HG03108 (cell line): ENCODE results near the gene LDLRAD4.

ENCODE experiments used
- ATAC-seq: cut with Tn5 transposase; IDR thresholded peaks from one replicate; pipeline ENCODE4 v1.9.1; 2021; ENCODE audit warnings: moderate library complexity; ENCODE audit not compliant: unreplicated experiment

The LDLRAD4 gene

GRCh38 chr18:13540477-13541182 is 322.1 kb downstream of the LDLRAD4 start:
- ATAC-seq = no peak

GRCh38 chr18:13541621-13542519 is 323.3 kb downstream of the LDLRAD4 start:
- ATAC-seq = no peak

GRCh38 chr18:13542520-13542847 is 323.9 kb downstream of the LDLRAD4 start:
- no peak for ATAC-seq

- no peak for ATAC-seq
Observed at GRCh38 chr18:13543144-13543543, 324.6 kb downstream of the LDLRAD4 start.

- no peak for ATAC-seq
Observed at GRCh38 chr18:13543811-13544732, 325.5 kb downstream of the LDLRAD4 start.

DNA sequence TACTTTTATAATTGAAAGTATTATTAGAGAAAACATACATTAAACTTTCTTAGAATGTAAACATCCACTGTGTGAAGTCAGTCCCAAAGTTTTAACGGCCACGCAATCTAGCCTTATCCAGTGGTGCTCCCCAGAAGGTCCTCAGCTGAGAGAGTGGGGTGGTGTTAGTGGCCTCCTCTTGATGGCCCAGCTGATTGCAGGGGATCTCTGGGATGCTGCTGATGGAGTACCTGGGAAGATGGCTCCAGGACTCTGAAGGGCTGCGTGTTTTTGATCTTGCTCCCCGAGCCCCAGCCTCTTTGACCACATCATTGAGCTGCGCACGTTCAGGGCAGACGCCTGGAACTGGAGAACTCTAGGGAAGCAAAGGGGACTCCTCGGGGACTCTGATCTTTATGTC is 326.4 kb downstream of the LDLRAD4 start:
- no peak for ATAC-seq

- no peak for ATAC-seq
Observed at GRCh38 chr18:13545514-13545913, 327.0 kb downstream of the LDLRAD4 start.

- ATAC-seq = no peak
Observed at GRCh38 chr18:13545955-13546354, 327.4 kb downstream of the LDLRAD4 start.

- ATAC-seq = no peak
Observed at GRCh38 chr18:13546638-13547037, 328.1 kb downstream of the LDLRAD4 start.

- ATAC-seq = no peak
Observed at GRCh38 chr18:13547347-13547746, 328.8 kb downstream of the LDLRAD4 start.

GRCh38 chr18:13548106-13548819 is 329.7 kb downstream of the LDLRAD4 start:
- ATAC-seq = no peak

DNA sequence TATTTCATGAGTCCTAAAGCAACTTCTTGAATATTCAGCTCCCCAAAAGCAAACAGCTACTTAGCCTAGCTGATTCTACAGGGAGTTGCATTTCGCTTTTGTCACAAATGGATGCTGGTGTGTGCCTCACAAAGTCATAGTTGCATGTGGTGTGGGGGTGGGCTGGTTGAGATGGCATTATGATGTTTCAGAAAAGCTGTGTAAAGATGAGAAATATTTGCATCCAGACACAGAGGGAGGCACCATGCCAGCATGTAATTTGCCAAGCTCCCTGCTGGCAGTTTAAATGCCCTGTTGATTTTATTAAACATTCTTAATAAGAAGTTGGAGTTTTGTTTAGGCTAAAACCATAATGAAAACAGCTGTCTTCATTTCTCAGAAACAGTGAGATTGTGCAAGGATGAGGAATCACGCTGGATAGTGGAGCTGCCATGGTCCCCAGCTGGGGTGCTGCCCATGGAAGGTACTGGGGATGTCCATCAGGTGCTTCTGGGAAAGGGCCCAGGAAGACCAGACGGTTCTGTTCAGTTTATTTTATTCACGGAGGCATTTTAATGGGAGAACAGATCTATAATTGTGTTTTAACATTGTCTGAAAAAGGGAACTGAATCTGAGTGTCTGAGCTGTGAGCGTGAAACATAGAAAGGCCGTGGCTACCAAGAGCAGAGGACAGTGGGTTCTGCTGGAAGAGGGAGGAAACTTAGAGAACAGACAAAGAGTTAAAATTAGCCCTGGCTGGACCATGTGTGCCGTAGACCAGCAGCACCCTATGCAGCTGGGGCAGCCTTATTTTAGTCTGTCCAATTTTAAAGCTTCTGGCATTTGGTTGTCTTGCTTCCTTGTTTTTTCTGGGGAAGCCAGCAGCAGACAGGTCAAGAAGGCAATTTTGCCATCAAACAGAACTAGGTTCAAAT is 330.7 kb downstream of the LDLRAD4 start:
- peak; percentile 86 for ATAC-seq

DNA sequence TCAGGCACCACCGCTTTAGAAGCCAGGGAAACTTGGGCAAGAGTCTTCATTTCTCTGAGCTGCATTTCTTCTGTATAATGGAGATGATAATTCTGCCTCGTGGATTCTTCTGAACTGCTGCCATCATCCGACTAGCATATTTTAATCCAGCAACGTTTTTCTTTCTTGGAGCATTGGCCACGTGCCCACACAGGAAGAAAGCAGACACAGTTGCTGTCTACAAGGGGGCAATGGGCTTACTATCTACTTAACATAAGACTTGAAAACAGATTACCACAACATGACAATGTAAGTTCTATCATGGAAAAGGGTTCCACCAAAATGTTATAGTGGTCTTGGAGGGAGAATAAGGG is 331.3 kb downstream of the LDLRAD4 start:
- no peak for ATAC-seq

DNA sequence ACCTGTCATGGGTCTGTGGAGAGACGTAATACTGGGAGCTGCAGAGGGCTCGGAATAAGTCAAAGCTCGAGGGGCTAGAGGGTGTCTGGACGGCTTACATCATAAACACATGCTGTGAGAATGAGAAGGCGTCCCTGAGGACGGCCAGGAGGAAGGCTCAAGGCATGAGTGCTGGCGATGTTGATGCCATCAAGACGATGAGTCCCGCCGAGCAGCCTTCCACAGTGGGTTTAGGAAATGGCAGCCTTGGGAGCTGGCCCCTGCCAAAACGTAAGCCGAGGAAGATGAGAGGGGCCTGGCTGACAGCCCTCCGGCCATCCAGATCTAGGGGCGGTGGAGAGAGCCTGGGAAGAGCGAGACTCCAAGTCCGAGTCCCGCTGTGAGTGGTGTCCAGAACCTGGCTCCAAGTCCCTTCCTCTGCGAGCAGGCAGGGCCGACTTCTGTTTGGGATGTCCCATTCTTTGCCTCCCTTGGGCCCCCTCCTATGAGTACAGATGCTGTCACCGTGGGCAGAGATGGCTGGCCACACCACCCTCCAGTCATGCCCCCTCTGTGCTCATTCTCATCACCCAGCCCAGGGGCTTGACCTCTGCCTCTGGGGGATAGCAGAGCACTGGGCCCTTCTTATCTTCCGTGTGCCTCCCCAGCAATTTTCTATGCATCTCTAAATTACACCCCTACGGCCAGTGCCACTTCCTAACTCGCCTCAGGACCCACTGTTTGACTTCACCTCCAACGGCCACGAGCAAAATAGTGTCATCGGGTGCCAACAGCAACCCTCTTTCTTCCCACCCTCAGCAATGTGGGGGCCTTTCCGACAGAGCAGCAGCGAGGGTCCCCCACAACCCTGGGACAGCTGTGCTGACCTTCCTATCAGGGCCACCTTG is 332.1 kb downstream of the LDLRAD4 start:
- ATAC-seq = no peak

- no peak for ATAC-seq
Observed at GRCh38 chr18:13551305-13551603, 332.7 kb downstream of the LDLRAD4 start.

- no peak for ATAC-seq
Observed at GRCh38 chr18:13551841-13552733, 333.5 kb downstream of the LDLRAD4 start.

GRCh38 chr18:13553449-13553848 is 334.9 kb downstream of the LDLRAD4 start:
- ATAC-seq = no peak

DNA sequence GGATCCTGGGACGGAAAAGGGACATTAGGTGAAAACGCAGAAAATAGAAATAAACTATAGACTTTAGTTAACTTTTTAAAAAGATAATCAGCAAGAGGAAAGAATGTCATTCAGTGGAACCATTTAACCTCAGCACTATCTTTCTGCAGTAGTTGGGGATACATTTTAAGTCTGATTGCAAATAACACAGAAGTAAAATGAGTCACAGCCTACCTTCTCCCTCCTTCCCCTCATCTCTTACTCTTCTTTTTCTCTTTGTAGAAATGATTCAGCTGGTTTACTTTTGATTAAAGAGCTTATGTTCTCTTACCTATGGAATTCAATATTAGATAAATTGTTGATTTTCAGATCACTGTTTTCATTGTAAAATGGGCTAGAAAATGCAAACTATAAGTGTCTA is 336.6 kb downstream of the LDLRAD4 start:
- ATAC-seq = no peak
